GM21526 (cell line): ENCODE results near the gene TRPV5.
A peak's percentile ranks its signal among the peaks of the same experiment; 100 is the strongest.

Experiments used
- ATAC-seq: cut with Tn5 transposase; IDR thresholded peaks from one replicate; pipeline ENCODE4 v1.9.1; 2021; ENCODE audit warnings: moderate library complexity; ENCODE audit not compliant: unreplicated experiment, low FRiP score

TRPV5 gene

GRCh38 chr7:142873281-142873784, 60.2 kb downstream of the TRPV5 start:
- peak; percentile 83 for ATAC-seq

- no peak for ATAC-seq
Observed at GRCh38 chr7:142872106-142872675, 61.4 kb downstream of the TRPV5 start.

GRCh38 chr7:142871260-142872105, 62.1 kb downstream of the TRPV5 start:
- no peak for ATAC-seq

- ATAC-seq = no peak
Observed at GRCh38 chr7:142870566-142871259, 62.8 kb downstream of the TRPV5 start.

DNA sequence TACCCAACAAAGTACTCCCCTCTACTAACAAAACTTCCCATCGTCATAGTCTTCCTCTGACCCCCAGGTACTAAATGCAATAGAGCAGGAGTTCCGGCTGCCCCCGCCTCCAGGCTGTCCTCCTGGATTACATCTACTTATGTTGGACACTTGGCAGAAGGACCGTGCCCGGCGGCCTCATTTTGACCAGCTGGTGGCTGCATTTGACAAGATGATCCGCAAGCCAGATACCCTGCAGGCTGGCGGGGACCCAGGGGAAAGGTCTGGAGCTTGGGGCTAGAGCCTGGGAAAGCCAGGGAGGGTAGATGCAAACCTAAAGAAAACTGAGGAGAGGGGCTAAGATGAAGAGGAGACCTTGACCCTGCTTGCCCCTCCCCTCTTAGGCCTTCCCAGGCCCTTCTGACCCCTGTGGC, 63.4 kb downstream of the TRPV5 start:
- no peak for ATAC-seq

DNA sequence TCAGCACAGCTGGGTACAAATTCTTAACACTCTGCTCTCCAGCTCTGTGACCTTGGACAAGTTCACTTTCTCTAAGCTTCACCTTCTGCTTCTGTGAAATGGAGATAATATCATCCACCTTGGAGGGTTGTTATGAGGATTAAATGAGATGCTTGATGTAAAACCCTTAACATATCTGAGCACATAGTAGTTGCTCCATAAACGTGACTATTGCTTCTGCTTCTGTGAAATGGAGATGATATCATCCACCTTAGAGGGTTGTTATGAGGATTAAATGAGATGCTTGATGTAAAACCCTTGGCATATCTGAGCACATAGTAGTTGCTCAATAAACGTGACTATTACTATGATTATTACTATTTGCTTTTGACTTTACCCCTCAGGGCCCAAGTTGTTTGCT, 64.1 kb downstream of the TRPV5 start:
- ATAC-seq = no peak

- ATAC-seq = no peak
Observed at GRCh38 chr7:142868986-142869415, 64.5 kb downstream of the TRPV5 start.

DNA sequence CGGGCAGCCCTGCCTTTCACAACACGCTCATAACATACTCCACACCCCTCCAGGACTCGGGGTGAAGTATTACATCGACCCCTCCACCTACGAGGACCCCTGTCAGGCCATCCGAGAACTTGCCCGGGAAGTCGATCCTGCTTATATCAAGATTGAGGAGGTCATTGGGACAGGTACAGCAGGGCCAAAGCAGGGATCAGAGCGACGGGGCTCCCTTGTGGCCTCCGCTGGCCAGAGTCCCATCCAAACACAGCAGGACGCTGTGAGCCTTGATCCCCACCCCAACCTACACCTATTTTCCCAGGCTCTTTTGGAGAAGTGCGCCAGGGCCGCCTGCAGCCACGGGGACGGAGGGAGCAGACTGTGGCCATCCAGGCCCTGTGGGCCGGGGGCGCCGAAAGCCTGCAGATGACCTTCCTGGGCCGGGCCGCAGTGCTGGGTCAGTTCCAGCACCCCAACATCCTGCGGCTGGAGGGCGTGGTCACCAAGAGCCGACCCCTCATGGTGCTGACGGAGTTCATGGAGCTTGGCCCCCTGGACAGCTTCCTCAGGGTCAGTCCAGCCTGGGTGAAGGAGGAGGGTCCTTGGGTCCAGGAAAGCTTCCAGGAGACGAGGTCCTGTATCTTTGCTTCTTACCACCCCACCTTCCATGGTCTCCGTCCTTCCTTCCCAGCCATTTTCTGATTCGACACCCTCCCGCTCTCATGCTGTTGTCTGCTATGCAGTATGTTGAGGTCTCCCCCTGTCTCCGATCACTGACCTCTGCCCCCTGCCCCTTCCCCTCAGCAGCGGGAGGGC, 65.2 kb downstream of the TRPV5 start:
- ATAC-seq = no peak

GRCh38 chr7:142867398-142868187, 66.0 kb downstream of the TRPV5 start:
- ATAC-seq = no peak

GRCh38 chr7:142867097-142867378, 66.5 kb downstream of the TRPV5 start:
- ATAC-seq = no peak

GRCh38 chr7:142866361-142867096, 67.0 kb downstream of the TRPV5 start:
- no peak for ATAC-seq

DNA sequence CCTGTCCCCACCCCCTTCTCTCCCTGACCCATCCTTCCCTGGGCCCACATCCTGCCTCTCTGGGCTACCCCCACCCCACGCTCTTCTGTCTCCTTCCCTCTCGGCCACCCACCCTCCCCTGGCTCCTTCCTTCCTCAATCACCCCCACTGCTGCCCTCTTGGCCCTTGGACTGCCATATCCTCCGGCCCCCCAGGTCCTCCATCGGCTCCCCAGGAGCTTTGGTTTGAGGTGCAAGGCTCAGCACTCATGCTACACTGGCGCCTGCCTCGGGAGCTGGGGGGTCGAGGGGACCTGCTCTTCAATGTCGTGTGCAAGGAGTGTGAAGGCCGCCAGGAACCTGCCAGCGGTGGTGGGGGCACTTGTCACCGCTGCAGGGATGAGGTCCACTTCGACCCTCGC, 67.8 kb downstream of the TRPV5 start:
- ATAC-seq = no peak

DNA sequence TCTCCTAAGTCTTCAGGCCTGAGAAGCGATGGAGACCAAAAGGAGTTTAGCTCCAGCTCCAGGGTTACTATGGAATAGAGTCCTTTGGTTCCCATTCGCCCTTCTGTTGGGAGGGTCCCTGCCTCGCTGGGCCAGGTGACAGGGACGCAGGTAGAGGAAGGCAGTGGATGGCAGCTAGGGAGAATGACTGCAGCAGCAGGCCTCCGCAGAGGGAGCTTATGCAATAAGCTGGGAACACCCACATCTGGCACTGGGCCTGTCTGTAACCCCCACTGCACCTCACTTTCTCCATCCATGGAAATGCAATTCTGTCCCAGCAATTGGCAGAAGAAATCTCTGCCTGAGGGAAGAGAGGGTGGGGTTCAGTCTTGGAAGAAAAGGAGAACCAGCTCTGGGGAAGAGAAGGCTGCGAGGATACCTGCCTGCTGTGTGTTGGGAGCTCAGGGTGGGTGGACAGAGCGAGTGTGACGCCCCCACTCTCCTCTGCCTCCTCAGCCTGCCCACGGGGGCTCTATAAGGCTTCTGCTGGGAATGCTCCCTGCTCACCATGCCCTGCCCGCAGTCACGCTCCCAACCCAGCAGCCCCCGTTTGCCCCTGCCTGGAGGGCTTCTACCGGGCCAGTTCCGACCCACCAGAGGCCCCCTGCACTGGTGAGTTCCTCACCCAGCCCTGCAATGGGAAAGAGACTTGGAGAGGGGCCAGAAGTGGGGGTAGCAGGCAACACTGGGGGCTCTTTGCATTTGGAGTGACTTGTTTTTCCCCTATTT, 68.4 kb downstream of the TRPV5 start:
- no peak for ATAC-seq

GRCh38 chr7:142863891-142864685, 69.5 kb downstream of the TRPV5 start:
- ATAC-seq = no peak

- ATAC-seq = no peak
Observed at GRCh38 chr7:142862786-142863400, 70.7 kb downstream of the TRPV5 start.

- no peak for ATAC-seq
Observed at GRCh38 chr7:142862351-142862750, 71.2 kb downstream of the TRPV5 start.

- no peak for ATAC-seq
Observed at GRCh38 chr7:142860968-142861367, 72.6 kb downstream of the TRPV5 start.
